Hepatocyte (in vitro differentiated cells): ENCODE results near the gene ENTPD2. TPM values are rescaled to one million over a fixed set of nuclear protein-coding genes. Genes with fewer than 3 reads are reported as not detected.

ENCODE experiments used
- DNase-seq: peaks from one replicate; pipeline ENCODE4 v3.0.0-alpha.2; 2016; ENCODE audit warnings: low spot score
- H2AFZ ChIP-seq: fragments of 200-600 bp; sonication (generic); 2 replicates; pipeline ENCODE4 v1.6.0; 2016; ENCODE audit warnings: antibody characterized with exemption, mild to moderate bottlenecking
- H3K27ac ChIP-seq: fragments of 200-600 bp; sonication (generic); 2 replicates; pipeline ENCODE4 v1.5.1; 2016; ENCODE audit warnings: mild to moderate bottlenecking
- H3K27me3 ChIP-seq: fragments of 200-600 bp; sonication (generic); 2 replicates; pipeline ENCODE4 v1.6.1; 2016
- H3K36me3 ChIP-seq: fragments of 200-600 bp; sonication (generic); replicated peaks from 2 replicates; pipeline ENCODE4 v1.5.1; 2016; ENCODE audit warnings: low read depth; ENCODE audit not compliant: insufficient read depth
- H3K4me1 ChIP-seq: fragments of 200-600 bp; sonication (generic); 2 replicates; pipeline ENCODE4 v1.5.1; 2016; ENCODE audit warnings: mild to moderate bottlenecking, moderate library complexity; ENCODE audit not compliant: insufficient read depth
- H3K4me2 ChIP-seq: fragments of 200-600 bp; sonication (generic); 2 replicates; pipeline ENCODE4 v1.6.0; 2016
- H3K4me3 ChIP-seq: fragments of 200-600 bp; sonication (generic); 2 replicates; pipeline ENCODE4 v1.5.1; 2016; ENCODE audit warnings: mild to moderate bottlenecking
- H3K79me2 ChIP-seq: fragments of 200-600 bp; sonication (generic); 2 replicates; pipeline ENCODE4 v1.6.0; 2017; ENCODE audit warnings: mild to moderate bottlenecking
- H3K9me2 ChIP-seq: fragments of 200-600 bp; sonication (generic); replicated peaks from 2 replicates; pipeline ENCODE4 v1.6.0; 2017; ENCODE audit warnings: mild to moderate bottlenecking; ENCODE audit not compliant: insufficient read depth
- H3K9me3 ChIP-seq: fragments of 200-600 bp; sonication (generic); 2 replicates; pipeline ENCODE4 v1.5.1; 2016; ENCODE audit warnings: low read depth, mild to moderate bottlenecking
- H4K20me1 ChIP-seq: fragments of 200-600 bp; sonication (generic); 2 replicates; pipeline ENCODE4 v1.6.0; 2016; ENCODE audit warnings: mild to moderate bottlenecking; ENCODE audit not compliant: insufficient read depth, poor library complexity, severe bottlenecking
- EZH2 ChIP-seq: fragments of 200-600 bp; sonication (generic); IDR thresholded peaks from 2 replicates; pipeline ENCODE4 v1.6.1; 2016; ENCODE audit warnings: antibody characterized with exemption, mild to moderate bottlenecking, borderline replicate concordance
- EZH2phosphoT487 ChIP-seq: fragments of 200-600 bp; sonication (generic); IDR thresholded peaks from one replicate; pipeline ENCODE4 v1.6.1; 2018; ENCODE audit warnings: antibody characterized with exemption, mild to moderate bottlenecking, low read depth, moderate library complexity; ENCODE audit not compliant: unreplicated experiment, severe bottlenecking
- WGBS: methylation state at CpG from one replicate; pipeline ENCODE4 v1.1.6; 2016; ENCODE audit warnings: low lambda C conversion rate; ENCODE audit errors: missing lambda C conversion rate; 5-methylcytosine and 5-hydroxymethylcytosine counted together
- polyA plus RNA-seq: library from polyadenylated mRNA; unstranded; fragments of >200 nt; fragmentation: Nextera tagmentation; extraction: Ambion mirVana; gene quantifications from 2 replicates; pipeline ENCODE4 v1.2.1, GENCODE V29; 2016
- total RNA-seq: library from RNA; depleted of rRNA; stranded (reverse); fragments of >200 nt; gene quantifications from 2 replicates; pipeline ENCODE4 v1.2.3, GENCODE V29; 2014
- TF ChIP-seq, protein P1 (sequence below): fragments of 200-600 bp; sonication (generic); IDR thresholded peaks from 2 replicates; pipeline ENCODE4 v1.5.1; 2016; ENCODE audit warnings: antibody characterized with exemption, mild to moderate bottlenecking; ENCODE audit not compliant: poor library complexity

Gene ENTPD2
- total and polyA plus RNA-seq, 2 experiments from 2014 or later, result 1.1 to 1.8 TPM

GRCh38 chr9:137074657-137075274, 20.9 kb upstream of the ENTPD2 start:
- 74% methylated on average over 12 of the region's 12 CpGs for WGBS
- TF ChIP-seq, protein P1, sequence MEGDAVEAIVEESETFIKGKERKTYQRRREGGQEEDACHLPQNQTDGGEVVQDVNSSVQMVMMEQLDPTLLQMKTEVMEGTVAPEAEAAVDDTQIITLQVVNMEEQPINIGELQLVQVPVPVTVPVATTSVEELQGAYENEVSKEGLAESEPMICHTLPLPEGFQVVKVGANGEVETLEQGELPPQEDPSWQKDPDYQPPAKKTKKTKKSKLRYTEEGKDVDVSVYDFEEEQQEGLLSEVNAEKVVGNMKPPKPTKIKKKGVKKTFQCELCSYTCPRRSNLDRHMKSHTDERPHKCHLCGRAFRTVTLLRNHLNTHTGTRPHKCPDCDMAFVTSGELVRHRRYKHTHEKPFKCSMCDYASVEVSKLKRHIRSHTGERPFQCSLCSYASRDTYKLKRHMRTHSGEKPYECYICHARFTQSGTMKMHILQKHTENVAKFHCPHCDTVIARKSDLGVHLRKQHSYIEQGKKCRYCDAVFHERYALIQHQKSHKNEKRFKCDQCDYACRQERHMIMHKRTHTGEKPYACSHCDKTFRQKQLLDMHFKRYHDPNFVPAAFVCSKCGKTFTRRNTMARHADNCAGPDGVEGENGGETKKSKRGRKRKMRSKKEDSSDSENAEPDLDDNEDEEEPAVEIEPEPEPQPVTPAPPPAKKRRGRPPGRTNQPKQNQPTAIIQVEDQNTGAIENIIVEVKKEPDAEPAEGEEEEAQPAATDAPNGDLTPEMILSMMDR, result no peak
- no peak for TF ChIP-seq EZH2
- Histone ChIP-seq H3K27me3 (peaks cover 14% of the 10 kb centered on the region), H3K4me2 (no peak overlapping the region), H3K9me3 (no peaks in the 10 kb centered on the region), H3K27ac (no peak overlapping the region), H3K4me1 (peaks cover 16% of the 10 kb centered on the region), H4K20me1 (peaks cover 7% of the 10 kb centered on the region), H3K4me3 (no peak overlapping the region), H3K36me3 (no peaks in the 10 kb centered on the region), H3K9me2 (no peaks in the 10 kb centered on the region), H2AFZ (no peak overlapping the region), H3K79me2 (peaks cover 14% of the 10 kb centered on the region)
- no peak for DNase-seq

- no peak overlapping the region for H3K4me2 ChIP-seq
- H3K36me3 ChIP-seq, result no peaks in the 10 kb centered on the region
- peaks cover 8% of the 10 kb centered on the region for H3K79me2 ChIP-seq
- no peak overlapping the region for H3K4me3 ChIP-seq
- H3K4me1 ChIP-seq, result peaks cover 19% of the 10 kb centered on the region
- H4K20me1 ChIP-seq, result peaks cover under 1% of the 10 kb centered on the region
- H3K9me2 ChIP-seq, result no peaks in the 10 kb centered on the region
- TF ChIP-seq EZH2 (no peak), EZH2phosphoT487 (no peak)
- TF ChIP-seq, protein P1, result no peak
- H3K27me3 ChIP-seq, result peaks cover 8% of the 10 kb centered on the region
- 82% methylated on average over 8 of the region's 8 CpGs for WGBS
- no peak overlapping the region for H2AFZ ChIP-seq
- no peak overlapping the region for H3K27ac ChIP-seq
- no peaks in the 10 kb centered on the region for H3K9me3 ChIP-seq
- no peak for DNase-seq
Measured at GRCh38 chr9:137073992-137074399, 20.1 kb upstream of the ENTPD2 start.

GRCh38 chr9:137071282-137071681, 17.4 kb upstream of the ENTPD2 start:
- H3K4me3 ChIP-seq, result no peak overlapping the region
- no peak overlapping the region for H2AFZ ChIP-seq
- H3K4me1 ChIP-seq, result peaks cover 3% of the 10 kb centered on the region
- peak overlapping the region; percentile 49 for H3K27ac ChIP-seq
- H3K36me3 ChIP-seq, result no peaks in the 10 kb centered on the region
- peak overlapping the region; percentile 73 for H3K4me2 ChIP-seq
- 96% methylated on average over 2 of the region's 2 CpGs for WGBS
- H3K27me3 ChIP-seq, result no peaks in the 10 kb centered on the region
- no peak for TF ChIP-seq EZH2phosphoT487
- no peaks in the 10 kb centered on the region for H3K79me2 ChIP-seq
- no peaks in the 10 kb centered on the region for H4K20me1 ChIP-seq
- H3K9me3 ChIP-seq, result no peaks in the 10 kb centered on the region
- H3K9me2 ChIP-seq, result no peaks in the 10 kb centered on the region
- DNase-seq, result no peak

DNA sequence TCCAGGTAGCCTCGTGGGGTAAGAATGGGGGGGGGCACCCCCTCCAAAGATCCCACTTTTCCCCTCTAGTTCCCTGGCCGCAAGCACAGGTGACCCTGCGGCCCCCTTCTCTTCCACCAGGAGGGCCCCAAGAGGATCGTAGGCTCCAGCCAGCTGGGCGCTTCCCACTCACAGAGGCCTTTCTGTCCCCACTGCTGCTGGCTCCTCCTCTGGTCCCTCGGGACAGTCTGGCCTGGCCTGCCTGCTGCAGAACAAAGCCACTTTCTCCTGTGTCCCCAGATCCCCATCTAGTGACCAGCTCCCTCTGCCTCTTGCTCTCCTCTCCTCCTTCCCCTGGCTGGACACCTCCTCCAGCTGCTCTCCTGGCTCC, 17.0 kb upstream of the ENTPD2 start:
- peaks cover 3% of the 10 kb centered on the region for H3K4me1 ChIP-seq
- peak overlapping the region; percentile 73 for H3K4me2 ChIP-seq
- no peaks in the 10 kb centered on the region for H3K79me2 ChIP-seq
- no peaks in the 10 kb centered on the region for H3K36me3 ChIP-seq
- no peak for DNase-seq
- TF ChIP-seq EZH2, result no peak
- TF ChIP-seq, protein P1, result peak; percentile 10
- H3K27me3 ChIP-seq, result no peaks in the 10 kb centered on the region
- H2AFZ ChIP-seq, result no peak overlapping the region
- H3K27ac ChIP-seq, result peak overlapping the region; percentile 49
- H3K9me2 ChIP-seq, result no peaks in the 10 kb centered on the region
- H4K20me1 ChIP-seq, result no peaks in the 10 kb centered on the region
- no peaks in the 10 kb centered on the region for H3K9me3 ChIP-seq
- WGBS, result 34% methylated on average over 6 of the region's 6 CpGs
- H3K4me3 ChIP-seq, result no peak overlapping the region
